OCI-LY1 (cell line): ENCODE measurements around the gene ARHGAP6.

Experiments
- EZH2 ChIP-seq: fragments of 200-600 bp; sonication (generic), shearing (Covaris generic); IDR thresholded peaks from 2 replicates; pipeline ENCODE4 v1.8.0; 2017; ENCODE audit warnings: borderline replicate concordance, mixed run types, mild to moderate bottlenecking, antibody characterized with exemption, low read length, moderate library complexity, mixed read lengths
- TF ChIP-seq, protein P1 (sequence below): fragments of 200-600 bp; sonication (generic), shearing (Covaris generic); IDR thresholded peaks from 2 replicates; pipeline ENCODE4 v1.5.1; 2017; ENCODE audit warnings: mild to moderate bottlenecking, antibody characterized with exemption, low read length, moderate library complexity, mixed read lengths

DNA sequence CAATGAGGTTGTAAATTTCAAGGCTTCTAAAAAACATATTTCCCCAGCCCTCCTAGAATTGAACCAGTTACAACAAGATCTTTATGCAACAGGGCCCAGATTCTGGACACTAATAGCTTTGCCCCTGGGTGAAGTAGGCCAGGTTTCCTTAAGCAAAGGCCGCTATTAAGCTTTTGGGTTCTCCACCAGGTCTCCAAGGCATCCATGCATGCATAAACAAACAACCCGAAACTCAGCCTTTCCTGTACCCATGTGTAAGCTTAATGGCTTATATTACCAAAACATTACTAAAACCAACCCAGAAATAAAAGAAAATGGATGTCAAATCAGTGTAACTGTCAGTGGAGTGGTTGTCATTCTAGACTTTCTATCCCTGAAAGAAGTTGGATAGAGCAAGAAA lies 137.1 kb downstream of the ARHGAP6 start:
- TF ChIP-seq, protein P1, sequence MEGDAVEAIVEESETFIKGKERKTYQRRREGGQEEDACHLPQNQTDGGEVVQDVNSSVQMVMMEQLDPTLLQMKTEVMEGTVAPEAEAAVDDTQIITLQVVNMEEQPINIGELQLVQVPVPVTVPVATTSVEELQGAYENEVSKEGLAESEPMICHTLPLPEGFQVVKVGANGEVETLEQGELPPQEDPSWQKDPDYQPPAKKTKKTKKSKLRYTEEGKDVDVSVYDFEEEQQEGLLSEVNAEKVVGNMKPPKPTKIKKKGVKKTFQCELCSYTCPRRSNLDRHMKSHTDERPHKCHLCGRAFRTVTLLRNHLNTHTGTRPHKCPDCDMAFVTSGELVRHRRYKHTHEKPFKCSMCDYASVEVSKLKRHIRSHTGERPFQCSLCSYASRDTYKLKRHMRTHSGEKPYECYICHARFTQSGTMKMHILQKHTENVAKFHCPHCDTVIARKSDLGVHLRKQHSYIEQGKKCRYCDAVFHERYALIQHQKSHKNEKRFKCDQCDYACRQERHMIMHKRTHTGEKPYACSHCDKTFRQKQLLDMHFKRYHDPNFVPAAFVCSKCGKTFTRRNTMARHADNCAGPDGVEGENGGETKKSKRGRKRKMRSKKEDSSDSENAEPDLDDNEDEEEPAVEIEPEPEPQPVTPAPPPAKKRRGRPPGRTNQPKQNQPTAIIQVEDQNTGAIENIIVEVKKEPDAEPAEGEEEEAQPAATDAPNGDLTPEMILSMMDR: no peak
- TF ChIP-seq EZH2: no peak
